Measurements from ENCODE around the gene CFAP97.
"Not testable (repeated sequence)": the region's sequence is repeated elsewhere in the genome, so short reads cannot be mapped to it uniquely, and the experiment has no call there.

The CFAP97 gene

DNA sequence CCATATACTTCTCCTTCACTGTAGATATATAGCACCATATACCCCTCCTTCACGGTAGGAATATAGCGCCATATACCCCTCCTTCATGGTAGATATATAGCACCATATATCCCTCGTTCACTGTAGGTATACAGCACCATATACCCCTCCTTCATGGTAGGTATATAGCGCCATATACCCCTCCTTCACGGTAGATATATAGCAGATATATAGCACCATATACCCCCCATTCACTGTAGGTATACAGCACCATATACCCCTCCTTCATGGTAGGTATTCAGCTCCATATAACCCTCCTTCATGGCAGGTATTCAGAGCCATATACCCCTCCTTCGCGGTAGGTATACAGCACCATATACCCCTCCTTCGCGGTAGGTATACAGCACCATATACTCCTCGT lies 18.1 kb upstream of the CFAP97 start:
- no peak for DNase-seq

DNA sequence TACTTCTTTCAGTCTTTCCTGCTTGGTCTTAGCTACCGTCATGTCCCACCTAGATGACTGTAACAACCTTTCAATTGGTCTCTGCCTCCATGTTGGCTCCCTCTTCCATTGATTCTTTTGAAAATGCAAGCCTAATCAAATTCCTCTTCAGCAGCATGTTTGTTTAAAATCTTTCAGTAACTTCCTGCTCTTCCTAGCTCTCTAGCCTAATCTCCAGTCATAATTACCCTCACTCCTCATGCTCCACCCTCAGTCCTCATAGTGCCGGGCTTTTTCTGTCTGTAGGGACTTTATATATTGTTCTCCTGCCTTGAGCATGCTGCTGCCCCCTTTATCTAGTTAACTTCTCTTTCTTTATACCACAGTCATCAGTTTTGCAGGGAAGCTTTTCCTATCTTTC lies 17.7 kb upstream of the CFAP97 start:
- no peak for DNase-seq

DNA sequence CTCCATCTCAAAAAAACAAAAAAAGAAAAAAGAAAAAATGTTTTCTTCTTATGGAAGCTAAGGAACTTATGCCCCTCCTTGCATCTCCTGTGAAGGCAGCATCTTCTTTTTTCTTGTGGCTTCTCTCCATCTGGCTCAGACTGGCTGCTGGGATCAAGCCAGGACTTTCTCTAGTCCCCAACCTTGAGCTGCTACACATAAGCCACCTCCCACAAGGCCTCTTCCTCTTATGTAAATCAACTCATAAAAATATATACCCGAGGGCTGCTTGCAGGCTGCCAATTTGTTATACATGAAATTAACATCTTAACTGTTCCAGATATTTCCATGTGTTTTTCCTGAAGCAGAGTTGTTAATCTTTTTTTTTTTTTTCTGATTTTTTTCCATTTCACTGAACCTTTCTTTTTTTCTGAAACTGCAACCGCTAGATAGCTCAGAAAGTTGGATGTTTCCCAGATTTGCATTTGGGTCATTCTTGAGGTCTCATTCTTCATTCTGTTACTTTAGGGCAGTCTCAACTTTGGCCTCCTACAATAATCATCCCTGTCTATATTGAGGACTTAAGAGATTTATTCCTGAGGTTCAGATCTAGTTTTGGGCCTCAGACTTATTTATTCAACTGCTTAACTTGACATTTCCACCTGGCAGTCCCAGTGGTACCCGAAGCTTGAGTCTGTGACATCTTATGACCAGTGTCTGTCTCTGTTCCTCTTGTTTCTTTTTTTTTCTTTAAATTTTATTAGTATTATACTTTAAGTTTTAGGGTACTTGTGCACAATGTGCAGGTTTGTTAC lies 15.9 kb upstream of the CFAP97 start:
- peak; percentile 90 for DNase-seq

DNA sequence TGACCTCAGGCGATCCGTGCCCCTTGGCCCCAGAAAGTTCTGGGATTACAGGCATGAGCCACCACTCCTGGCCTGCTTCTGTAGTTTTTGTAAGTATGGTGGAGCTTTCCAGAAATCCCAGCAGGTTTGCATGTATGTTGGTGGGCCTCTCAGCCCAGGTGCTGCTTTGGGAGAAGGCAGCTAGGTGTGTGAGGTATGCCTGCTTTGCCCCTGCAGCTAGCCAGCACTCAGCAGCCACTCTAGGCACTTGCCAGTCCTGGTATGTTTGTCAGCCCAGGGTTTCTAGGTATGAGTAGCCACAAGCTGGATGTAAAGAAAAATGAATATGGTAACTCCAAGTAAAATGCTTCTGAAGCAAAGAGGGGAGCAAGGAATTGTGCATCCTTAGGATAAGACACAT lies 14.5 kb upstream of the CFAP97 start:
- DNase-seq: no peak

DNA sequence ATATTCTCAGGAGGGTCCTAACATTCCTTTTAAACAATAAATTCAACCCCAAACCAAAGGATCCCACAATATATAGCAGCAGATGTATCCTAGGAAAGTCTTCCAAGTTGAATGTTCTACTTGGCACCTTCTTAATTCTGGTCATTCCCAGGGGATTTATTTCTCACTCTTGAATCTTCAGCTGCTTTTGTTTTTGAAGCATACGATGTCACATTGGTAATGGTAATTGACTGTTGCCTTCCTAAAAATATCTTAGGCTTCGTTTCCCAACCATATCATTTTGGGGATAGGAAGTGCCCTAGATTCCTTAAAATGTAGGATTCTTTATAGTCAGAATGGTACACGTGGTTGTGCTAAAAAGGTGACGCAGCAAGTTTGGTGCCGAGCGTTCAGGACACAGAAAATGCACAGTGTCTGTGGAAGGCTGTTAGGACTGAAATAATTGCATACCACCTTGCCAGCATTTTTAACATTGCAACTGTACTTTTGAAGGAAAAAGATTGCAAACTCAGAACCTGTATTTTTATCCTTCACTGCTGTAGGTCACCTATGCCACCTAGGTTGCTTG lies 13.7 kb upstream of the CFAP97 start:
- no peak for DNase-seq

DNA sequence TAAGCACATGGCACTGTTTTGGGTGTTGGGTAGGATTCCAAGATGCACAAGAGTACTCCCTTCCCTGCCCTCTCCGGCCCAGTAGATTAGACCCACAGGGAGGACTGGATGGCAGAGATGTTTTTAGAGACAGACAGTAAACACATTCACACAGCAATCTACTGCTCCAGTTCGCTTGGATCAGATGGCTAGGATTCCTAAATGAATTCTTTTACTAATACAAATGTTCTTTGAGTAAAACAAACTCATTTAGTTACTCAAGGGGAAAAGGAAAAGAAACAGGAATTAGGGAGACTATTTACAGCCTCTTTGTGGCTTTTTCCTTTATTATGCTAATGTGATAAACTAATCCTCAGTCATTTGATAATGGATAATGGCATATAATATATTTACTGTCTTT lies 11.5 kb upstream of the CFAP97 start:
- no peak for DNase-seq

DNA sequence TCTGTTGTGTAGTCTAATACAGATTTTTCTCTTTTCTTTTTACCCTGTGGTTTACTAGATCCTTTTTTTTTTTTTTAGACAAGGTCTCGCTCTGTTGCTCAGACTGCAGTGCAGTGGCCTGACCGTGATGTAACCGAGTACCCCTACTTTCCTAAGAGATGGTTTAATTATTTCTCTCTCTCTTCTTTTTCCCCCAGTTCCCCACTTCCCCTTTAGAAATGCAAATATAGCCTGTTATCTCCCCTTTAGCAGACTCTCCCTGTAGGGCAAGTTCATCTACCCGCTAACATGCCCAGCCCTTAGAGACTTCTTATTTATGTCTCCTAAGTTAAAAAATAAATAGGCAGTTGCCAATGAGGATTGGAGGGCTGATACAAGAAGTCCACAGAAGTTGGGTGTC lies 10.1 kb upstream of the CFAP97 start:
- DNase-seq: no peak

DNA sequence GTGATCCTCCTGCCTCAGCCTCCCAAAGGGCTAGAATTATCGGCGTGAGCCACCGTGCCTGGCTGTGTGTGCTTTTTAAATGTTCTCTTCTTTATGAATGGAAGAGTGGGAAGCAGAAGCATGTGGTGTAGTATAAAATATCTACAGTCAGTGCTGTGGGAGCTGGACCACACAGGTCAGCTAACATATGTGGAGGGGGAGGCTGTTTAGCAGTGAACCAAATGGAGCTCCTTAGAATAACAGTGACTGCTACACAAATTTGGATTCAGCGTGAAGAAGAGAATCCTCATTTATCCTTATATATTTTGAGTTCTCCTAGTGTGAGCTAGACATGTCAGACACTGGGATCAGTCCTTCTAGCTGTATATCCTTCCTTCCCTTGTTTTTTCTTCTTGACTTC lies 8.8 kb upstream of the CFAP97 start:
- no peak for DNase-seq

DNA sequence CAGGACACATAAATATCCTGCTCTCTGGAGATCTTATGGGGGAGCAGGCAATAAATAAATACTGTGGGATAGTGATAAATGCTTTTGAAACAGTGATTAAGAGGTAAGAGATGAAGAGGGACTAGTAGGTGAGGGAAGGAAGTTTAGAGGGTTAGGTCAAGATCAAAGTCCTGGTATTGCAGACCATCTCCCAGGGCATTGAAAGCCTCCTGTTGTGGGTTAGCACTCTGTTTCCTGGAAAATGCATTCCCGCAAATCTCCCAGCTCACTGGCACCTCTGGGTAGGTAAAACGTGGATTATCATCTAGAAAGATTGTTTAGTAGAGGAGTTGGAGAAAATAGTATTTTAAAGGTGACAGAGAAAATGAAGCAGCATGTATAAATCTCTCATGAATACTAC lies 7.8 kb upstream of the CFAP97 start:
- DNase-seq: no peak

DNA sequence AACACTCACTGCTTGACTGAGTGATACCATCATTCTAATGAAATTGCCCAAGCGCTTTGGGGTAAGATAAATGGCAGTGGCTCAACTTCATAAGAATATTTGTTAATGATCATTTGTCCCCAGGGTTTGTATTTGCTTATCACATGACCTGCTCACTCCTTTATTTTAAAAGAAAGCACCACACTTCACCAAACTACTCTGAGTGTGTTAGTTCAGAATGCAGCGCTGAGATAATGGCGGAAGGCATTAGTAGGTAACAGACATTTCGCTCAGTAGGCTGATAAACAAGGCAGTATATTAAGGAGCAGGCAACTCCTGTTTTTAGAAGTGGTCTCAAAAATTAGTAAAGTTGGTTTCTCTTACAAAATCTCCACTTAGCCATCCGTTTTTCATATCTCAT lies 7.2 kb upstream of the CFAP97 start:
- no peak for DNase-seq

DNA sequence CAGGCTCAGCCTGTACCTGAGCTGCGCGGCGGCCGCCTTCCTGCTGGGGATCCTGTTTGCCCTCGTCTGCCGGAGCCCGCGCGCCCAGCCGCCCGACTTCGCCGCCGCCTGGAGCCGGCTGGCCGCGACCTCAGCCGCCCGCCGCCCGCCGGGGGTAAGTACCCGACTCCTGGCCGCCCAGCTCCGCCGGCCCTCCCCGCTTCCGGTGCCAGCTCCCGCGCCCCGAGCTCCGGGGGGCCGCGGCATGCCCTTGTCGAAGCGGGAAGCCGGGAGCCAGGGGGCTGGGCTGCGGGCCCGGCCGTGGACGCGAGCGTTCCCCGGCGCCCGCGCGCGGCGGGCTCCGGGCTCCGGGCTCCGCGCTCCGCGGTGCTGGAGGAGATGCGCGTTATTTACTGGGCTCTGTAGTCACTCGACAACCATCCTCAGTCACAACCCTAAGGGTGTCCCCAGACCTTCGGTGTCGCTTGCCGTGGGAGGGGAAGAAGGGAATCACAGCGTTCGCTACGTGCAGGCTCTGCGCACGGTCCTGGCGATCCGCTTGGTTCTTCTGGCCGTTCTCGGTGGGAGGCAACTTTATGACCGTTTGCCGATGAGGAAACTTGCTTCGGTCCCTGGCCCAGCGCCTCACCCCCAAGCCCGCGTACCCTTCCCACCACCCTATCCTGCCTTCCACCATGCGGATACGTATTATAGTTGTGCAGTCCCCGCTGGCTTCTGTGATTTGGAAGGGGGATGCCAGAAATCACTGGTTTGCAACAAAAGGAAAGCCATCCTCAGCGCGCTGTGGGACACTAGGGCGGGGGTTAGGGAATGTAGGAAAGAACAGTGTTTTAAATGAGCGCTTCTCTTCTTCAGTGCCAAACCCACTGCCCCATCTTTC lies 6.5 kb upstream of the CFAP97 start:
- DNase-seq: peak; percentile 74

DNA sequence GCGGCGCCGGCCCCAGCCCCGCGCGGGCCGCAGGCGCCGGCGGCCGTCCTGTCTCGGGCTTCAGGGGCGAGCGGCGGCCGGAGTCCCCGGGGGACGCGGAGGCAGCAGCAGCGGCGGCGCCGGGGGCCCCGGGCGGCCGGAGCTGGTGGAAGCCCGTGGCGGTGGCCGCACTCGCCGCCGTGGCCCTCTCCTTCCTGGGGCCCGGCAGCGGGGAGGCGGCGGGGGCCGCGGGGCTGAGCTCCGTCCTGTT lies 6.0 kb upstream of the CFAP97 start:
- DNase-seq: not testable (repeated sequence)

DNA sequence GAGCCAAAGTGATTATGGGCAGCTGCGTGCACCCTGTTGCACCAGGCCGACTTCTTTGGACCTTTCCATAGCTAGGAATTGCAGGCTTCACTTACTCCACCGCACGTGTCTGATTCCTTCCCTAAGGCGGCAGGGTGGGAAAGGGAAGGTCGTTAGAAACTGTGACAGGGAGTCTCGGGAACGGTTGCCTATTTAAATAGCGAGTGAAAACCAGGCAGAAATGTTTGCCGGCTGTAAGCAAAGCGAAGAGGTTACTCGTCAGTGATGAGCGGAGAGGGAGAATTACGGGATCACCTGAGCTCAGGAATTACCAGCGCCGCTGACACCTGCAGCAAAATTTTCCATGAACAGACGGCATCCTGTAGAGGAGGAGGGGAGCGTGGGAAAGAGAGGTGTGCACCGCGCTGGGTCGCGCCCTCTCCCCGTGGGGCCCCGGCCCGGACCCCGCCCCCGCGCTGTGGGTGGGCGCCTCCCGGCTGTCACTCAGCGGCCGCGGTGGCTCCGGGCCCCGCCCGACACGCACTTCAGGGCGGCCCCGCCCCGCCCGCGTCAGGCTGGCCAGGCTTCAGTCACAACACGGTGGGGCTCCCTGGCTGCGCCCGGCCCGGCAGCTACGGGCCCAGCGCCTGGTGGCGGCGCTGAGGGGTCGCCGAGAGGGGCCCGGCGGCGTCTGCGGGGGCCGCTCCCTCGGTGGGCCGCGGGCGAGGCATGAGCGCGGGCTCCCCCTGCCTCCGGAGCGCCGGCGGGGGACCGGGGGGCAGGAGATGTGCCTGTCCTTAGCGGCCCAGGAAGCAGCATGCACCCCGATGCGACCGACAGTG lies 5.4 kb upstream of the CFAP97 start, which contains the start of gene SNX25:
TSS of gene SNX25 (plus strand) at position 568 of the 821 bp plus-strand sequence. CDS start at position 797, 229 bp downstream.
- DNase-seq: peak; percentile 90

DNA sequence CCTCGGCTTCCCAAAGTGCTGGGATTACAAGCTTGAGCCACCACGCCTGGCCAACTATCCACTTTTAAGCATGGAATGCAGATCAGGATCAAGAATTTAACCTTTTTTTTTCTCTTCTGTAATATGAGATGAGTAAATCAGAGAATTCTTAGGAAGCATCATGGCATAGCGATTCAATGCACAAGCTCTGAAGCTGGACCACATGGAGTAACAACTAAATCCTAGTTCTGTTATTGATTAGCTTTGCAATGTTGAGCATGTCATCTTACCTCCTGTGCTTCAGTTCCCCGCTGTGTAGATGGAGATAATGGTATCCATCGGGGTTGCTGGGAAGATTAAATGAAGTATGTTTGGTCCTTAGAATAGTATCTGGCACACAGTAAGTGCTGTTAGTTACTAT lies 3.7 kb upstream of the CFAP97 start:
- no peak for DNase-seq

DNA sequence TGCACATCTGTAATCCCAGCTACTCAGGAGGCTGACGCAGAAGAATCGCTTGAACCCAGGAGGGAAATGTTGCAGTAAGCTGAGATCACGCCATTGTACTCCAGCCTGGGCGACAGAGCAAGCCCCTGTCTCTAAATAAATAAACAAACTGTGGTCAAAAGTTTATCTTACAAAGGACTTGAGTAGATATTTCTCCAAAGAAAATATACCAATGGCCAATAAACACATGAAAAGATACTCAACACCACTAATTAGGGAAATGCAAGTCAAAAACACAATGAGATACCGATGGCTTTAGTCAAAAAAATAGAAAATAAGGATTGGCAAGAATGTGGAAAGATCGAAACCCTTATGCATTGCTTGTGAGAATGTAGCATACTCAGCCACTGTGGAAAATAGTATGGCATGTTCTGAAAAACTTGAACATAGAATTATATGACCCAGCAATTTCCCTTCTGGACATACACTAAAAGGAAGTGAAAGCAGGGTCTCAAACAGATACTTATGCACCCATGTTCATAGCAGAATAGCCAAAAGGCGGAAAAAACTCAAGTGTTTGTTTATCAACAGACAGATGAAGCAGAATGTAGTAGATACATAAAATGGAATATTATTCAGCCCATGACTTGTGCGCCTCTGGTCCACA lies 2.0 kb upstream of the CFAP97 start:
- DNase-seq: no peak

DNA sequence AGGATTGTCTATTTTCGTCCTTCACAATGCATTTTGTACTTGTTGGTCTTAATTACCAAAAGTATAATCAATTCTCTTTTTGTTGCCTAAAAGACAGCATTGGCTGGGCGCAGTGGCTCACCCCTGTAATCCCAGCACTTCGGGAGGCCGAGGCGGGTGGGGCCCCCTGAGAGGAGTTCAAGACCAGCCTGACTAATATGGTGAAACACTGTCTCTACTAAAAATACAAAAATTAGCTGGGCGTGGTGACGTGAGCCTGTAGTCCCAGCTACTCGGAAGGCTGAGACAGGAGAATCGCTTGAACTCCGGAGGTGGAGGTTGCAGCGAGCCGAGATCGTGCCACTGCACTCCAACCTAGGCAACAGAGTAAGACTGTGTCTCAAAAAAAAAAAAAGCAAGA lies 1.3 kb upstream of the CFAP97 start:
- not testable (repeated sequence) for DNase-seq

DNA sequence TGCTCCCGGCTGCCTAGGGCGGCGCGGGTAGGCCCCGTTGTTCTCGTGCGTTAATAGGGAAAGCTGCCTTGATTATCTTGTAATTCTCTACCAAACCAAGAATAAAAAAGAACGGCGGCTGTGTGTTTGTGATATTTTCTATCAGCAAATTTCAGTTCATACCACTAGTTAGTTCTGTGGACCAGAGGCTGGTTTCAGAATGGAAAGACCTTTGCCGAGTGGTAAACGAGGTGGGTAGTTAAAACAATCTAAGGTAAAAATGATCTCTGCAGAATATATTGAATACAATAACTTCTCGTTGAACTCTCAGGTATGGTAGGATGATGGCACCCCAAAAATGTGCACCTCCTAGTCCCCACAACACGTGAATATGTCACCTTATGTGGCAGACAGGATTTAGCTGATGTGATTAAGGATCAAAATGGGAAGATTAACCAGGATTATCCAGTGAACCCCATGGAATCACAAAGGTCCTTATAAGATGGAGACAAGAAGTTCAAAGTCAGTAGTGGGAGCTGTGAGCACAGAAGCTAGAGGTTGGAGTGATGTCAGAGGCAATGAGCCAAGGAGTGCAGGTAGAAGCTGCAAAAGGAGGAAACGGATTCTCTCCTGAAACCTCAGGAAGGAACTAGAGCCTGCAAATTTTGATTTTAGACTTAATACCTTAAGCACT lies 574 bp upstream of the CFAP97 start:
- DNase-seq: no peak

DNA sequence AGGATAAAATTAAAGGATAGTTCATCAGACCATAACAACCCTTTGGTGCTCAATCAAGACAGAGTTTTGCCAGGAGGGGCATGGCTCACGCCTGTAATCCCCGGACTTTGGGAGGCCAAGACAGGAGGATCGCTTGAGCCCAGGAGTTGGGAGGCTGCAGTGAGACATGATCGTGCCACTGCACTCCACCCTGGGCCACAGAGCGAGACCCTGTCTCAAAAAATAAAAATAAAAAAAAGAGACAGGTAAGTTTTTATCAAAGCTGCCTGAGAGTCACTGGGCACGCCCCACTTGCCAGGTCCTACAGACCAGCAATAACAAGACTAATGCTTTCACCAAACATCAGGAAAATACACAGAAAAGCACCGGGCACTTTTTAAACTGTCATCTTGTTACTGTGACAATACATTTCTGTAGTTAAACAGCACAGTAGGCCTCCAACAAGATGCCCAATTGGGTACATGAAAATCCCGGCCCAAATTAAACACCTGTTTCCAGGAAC lies 765 bp downstream of the CFAP97 start:
- no peak for DNase-seq

DNA sequence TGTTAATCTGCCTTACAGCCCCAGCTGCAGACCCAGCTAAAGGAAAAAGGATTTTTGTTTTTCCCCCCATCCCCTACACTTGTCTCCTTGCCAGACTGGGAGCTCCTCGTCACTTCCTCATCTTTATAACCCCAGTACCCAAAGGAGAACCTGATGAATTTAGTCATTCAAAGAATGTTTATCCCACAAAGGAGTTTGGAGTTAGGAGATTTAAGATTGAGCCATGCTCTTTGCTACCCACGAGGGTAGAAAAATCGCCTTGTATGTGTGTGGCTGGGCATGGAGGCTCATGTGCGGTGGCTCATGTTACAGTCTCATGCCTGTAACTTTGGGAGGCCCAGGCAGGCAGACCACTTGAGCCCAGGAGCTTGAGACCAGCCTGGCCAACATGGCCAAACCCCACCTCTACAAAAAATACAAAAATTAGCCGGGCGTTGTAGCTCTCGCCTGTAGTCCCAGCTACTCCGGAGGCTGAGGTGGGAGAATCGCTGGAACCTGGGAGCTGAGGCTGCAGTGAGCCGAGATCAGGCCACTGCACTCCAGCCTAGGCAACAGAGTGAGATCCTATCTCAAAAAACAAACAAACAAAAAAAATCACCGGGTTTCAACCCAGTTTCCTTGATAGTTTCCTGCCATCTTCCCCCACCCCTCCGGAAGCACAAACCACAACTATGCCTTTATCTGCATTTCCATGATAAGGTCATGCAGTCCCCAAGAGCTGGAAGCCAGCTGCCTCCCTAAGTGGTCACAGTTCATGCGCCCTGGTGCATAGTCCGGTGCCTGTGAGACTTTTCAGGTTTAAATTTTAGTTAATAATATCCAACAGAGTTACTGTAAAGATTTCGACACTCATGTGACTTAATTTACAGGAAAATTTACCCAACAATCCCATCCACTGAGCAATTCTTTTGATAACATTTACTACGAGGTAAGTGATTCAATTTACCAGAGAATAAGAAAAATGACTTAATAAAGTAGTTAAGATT lies 1.5 kb downstream of the CFAP97 start:
- peak; percentile 27 for DNase-seq

DNA sequence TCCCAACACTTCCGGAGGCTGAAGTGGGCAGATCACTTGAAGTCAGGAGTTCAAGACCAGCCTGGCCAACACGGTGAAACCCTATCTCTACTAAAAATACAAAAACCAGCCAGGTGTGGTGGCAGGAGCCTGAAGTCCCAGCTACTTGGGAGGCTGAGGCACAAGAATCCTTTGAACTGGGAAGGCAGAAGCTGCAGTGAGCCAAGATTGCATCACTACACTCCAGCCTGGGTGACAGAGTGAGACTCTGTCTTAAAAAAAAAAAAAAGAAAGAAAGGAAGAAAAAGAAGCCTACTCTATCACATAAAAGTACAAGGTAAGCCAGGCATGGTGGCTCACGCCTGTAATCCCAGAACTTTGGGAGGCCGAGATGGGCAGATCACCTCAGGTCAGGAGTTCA lies 5.6 kb downstream of the CFAP97 start:
- not testable (repeated sequence) for DNase-seq

DNA sequence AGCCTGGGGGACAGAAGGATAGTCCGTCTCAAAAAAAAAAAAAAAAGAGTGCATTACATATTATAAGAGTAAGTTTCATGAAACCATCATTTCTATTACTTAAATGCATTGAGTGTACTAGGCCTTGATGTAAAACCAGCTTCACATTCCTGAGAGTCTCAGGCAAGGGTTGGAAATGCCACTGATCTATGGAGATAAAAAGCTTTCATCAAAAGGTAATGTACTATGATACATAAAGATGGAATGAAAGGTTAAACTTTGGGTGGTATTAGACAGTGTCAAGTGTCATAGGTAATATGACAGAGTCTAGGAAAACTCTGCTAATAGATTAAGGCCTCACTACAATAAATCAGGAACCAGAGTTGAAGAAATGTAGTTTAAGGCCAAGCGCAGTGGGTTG lies 7.4 kb downstream of the CFAP97 start:
- DNase-seq: no peak
